Motor neuron (in vitro differentiated cells): Measurements from ENCODE around the gene GBE1. TPM values are rescaled to one million over a fixed set of nuclear protein-coding genes. Genes with fewer than 3 reads are reported as not detected.

Experiments used
- ATAC-seq, 8 experiments: fragments of 200-7000 bp; cut with Tn5 transposase; replicated peaks in 6 of 8; 2 replicates each; pipeline ENCODE4 v1.8.0; 2021; ENCODE audit warnings: mild to moderate bottlenecking in 8 of 8, moderate library complexity in 8 of 8
- H3K27ac ChIP-seq, 2 donors: fragments of 250-450 bp; sonication (Bioruptor Pico); 2 replicates each; pipeline ENCODE4 v1.9.0; 2021; ENCODE audit warnings: antibody characterized with exemption in 2 of 2, mild to moderate bottlenecking in 2 of 2, moderate library complexity in 1 of 2
- H3K4me1 ChIP-seq, 2 donors: fragments of 250-450 bp; sonication (Bioruptor Pico); replicated peaks in 1 of 2; 2 replicates each; pipeline ENCODE4 v1.6.1; 2021; ENCODE audit warnings: antibody characterized with exemption in 2 of 2, mild to moderate bottlenecking in 2 of 2, moderate library complexity in 1 of 2
- H3K4me3 ChIP-seq, 5 donors: fragments of 250-450 bp; sonication (Bioruptor Pico); 2 replicates each; pipeline ENCODE4 v1.9.0; 2021; ENCODE audit warnings: antibody characterized with exemption in 5 of 5, mild to moderate bottlenecking in 5 of 5, moderate library complexity in 4 of 5
- WGBS, 10 experiments: fragments of 450-650 bp; shearing (Covaris generic); methylation state at CpG; one replicate each; pipeline ENCODE4 v1.0.0; 2022; 5-methylcytosine and 5-hydroxymethylcytosine counted together
- in situ Hi-C, 9 experiments: fragments of 400-800 bp; cut with MboI; loops; one replicate each; pipeline ENCODE4 v1.15.0; 2021; ENCODE audit warnings: low sequenced_read_pairs in 9 of 9, low pct_unique_long_range_greater_than_20kb in 2 of 9; ENCODE audit not compliant: unreplicated experiment in 9 of 9
- total RNA-seq, 8 experiments: library from RNA; unstranded; fragments of 300-600 nt; gene quantifications; 2 replicates each; pipeline versions ENCODE4 v1.2.3 to v1.2.4, GENCODE V29; 2022

The GBE1 gene
- total RNA-seq, 8 experiments from 2014 or later: 17.9 to 47.9 (median 19.5) TPM

GRCh38 chr3:81744366-81744765 lies 17.1 kb downstream of the GBE1 start:
- in situ Hi-C loops: no loop called here
- Histone ChIP-seq H3K4me3 (no peak overlapping the region), H3K27ac (no peak overlapping the region), H3K4me1 (peaks cover 0 to 8% of the 10 kb centered on the region in 2 donors)
- peak in 2 of 8 experiments; percentile 34 to 40 for ATAC-seq

DNA sequence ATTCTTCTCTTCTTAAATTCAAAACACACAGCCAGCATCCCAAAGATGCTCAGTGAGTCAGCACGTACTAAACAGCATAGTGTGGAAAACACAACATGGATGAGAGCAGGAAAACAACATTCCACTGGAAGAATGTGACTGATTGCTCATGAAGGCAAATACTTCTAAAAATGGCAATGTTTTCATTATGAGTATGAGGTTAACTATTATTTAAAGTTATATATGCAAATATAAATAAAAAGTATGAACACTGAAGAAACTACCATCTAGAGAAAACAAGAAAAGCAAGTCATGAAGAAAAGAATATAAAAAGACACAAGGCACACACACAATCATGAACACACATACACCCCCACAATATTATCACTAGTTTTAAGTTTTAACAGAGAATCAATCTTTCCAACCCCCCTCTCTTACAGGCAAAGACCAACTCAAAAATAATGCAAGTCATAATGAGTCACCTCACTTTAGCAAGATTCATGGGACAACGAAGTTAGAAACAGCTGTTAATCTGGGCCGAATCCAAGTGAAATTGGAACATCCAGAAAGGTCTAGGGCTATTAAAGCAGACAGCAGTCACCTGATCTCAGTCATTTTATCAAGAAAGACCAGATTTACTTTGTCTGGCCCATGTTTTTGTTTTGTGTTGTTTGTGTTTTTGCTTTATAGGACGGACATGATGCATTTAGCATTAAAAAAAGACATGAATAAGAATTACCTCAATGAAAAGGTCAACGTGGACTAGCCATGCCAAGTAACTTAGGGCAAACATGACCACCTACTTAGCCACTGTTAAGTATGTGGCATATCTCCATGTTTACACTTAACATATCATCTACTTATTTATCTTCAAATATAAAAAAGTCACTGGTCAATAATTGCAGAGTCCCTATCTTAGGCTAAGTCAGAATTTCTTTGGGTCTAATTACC lies 18.1 kb downstream of the GBE1 start:
- WGBS, 10 experiments: 15 to 86% (median 59%) methylated on average over 1 to 5 of the region's 5 CpGs
- ATAC-seq: peak in 7 of 8 experiments; percentile 35 to 87 (median 57)
- in situ Hi-C loops: no loop called here
- Histone ChIP-seq H3K4me1 (peaks cover 0 to 8% of the 10 kb centered on the region in 2 donors), H3K4me3 (no peak overlapping the region), H3K27ac (no peak overlapping the region)

DNA sequence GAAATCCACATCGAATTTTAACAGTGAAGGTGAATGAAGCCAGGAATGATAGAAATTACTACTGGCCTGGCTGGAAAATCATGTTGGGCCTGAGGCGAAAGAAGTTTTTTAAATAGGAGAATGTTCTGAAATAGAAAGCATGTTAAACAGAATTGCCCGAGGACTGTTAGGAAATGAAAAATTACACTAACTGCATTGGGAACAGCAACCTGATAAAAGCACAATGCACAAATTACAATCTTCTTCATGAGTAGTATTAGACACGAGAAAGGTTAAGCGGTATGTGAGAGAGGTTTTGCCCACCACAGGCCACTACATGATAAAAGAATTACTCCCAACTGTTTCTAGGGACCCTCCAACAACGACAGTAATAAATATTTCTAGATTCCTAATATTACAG lies 18.9 kb downstream of the GBE1 start:
- in situ Hi-C loops: no loop called here
- Histone ChIP-seq H3K4me1 (peaks cover 0 to 8% of the 10 kb centered on the region in 2 donors), H3K27ac (no peak overlapping the region), H3K4me3 (no peak overlapping the region)
- 17 to 100% (median 73%) methylated on average over 1 to 6 of the region's 6 CpGs for WGBS, 10 experiments
- peak in 3 of 8 experiments; percentile 6 to 18 (median 15) for ATAC-seq

GRCh38 chr3:81741216-81741615 lies 20.2 kb downstream of the GBE1 start:
- Histone ChIP-seq H3K4me1 (peaks cover 0 to 8% of the 10 kb centered on the region in 2 donors), H3K4me3 (no peak overlapping the region), H3K27ac (no peak overlapping the region)
- in situ Hi-C loops: no loop called here
- ATAC-seq: no peak
- 0 to 100% (median 42%) methylated on average over 1 of the region's 1 CpG; no CpG with 5 or more reads in 2 of the 10 experiments for WGBS, 10 experiments

- no peak overlapping the region for H3K4me3 ChIP-seq
- 60 to 100% (median 89%) methylated on average over 1 of the region's 1 CpG; no CpG with 5 or more reads in 3 of the 10 experiments for WGBS, 10 experiments
Observed at GRCh38 chr3:81740731-81741130, 20.7 kb downstream of the GBE1 start.

GRCh38 chr3:81735334-81735733 lies 26.1 kb downstream of the GBE1 start:
- Histone ChIP-seq H3K27ac (no peak overlapping the region), H3K4me1 (no peaks in the 10 kb centered on the region), H3K4me3 (no peak overlapping the region)
- no peak for ATAC-seq
- in situ Hi-C loops: no loop called here
- 81 to 100% (median 98%) methylated on average over 2 to 5 of the region's 5 CpGs; no CpG with 5 or more reads in 4 of the 10 experiments for WGBS, 10 experiments

More at GRCh38 chr3:81740731-81741130, 20.7 kb downstream of the GBE1 start:
- in situ Hi-C loops: no loop called here
- ATAC-seq: no peak
- H3K27ac ChIP-seq: no peak overlapping the region
- peaks cover 0 to 8% of the 10 kb centered on the region in 2 donors for H3K4me1 ChIP-seq

GRCh38 chr3:81734742-81735141 lies 26.7 kb downstream of the GBE1 start:
- WGBS, 10 experiments: 88 to 100% (median 100%) methylated on average over 1 of the region's 1 CpG; no CpG with 5 or more reads in 6 of the 10 experiments
- ATAC-seq: no peak
- in situ Hi-C loops: no loop called here

DNA sequence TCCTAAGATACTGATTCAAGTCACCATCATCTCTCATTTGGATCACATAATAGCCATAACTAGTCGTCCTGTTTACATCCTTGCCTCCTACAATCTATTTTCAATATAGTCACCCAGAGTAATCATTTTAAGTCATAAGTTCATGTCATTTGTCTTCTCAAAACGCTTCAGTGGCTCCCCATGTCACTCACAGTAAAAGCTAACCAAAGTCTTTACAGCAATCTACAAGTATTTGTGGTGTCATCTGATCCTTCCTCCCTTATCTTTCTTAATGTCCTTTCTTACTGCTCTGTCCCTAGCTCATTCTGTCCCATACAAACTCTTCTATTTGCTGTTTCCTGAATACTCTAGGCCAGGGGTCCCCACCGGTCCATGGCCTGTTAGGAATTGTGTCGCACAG lies 28.8 kb downstream of the GBE1 start:
- no peak for ATAC-seq
- Histone ChIP-seq H3K4me1 (no peaks in the 10 kb centered on the region), H3K27ac (no peak overlapping the region), H3K4me3 (no peak overlapping the region)
- in situ Hi-C loops: no loop called here
- 44 to 93% (median 74%) methylated on average over 1 to 4 of the region's 4 CpGs for WGBS, 10 experiments

More at GRCh38 chr3:81734742-81735141, 26.7 kb downstream of the GBE1 start:
- H3K27ac ChIP-seq: no peak overlapping the region
- no peak overlapping the region for H3K4me3 ChIP-seq
- no peaks in the 10 kb centered on the region for H3K4me1 ChIP-seq

GRCh38 chr3:81728766-81729544 lies 32.5 kb downstream of the GBE1 start:
- peak in 2 of 8 experiments; percentile 24 to 25 for ATAC-seq
- no peaks in the 10 kb centered on the region for H3K4me1 ChIP-seq
- in situ Hi-C loops: no loop called here
- WGBS, 10 experiments: 13 to 100% (median 89%) methylated on average over 1 to 2 of the region's 2 CpGs; no CpG with 5 or more reads in 1 of the 10 experiments
- no peak overlapping the region for H3K4me3 ChIP-seq
- no peak overlapping the region for H3K27ac ChIP-seq

DNA sequence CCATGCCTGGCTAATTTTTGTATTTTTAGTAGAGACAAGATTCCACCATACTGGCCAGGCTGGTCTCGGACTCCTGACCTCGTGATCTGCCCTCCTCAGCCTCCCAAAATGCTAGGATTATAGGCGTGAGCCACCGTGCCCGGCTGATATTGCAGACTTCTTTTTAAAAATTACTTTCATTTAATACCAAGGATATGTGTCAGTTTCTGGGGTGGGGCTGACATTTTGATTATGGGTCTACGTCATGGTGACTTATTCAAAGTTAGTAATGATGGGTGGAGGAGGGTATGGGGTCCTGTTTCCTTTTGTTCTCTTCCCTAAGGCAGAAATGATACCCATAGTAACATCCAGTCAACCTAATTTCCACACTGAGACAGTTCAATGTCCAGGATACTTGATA lies 34.7 kb downstream of the GBE1 start:
- Histone ChIP-seq H3K4me3 (no peak overlapping the region), H3K27ac (no peak overlapping the region), H3K4me1 (no peaks in the 10 kb centered on the region)
- peak in 3 of 8 experiments; percentile 68 to 88 (median 84) for ATAC-seq
- 0 to 100% (median 100%) methylated on average over 1 to 6 of the region's 6 CpGs; no CpG with 5 or more reads in 1 of the 10 experiments for WGBS, 10 experiments
- in situ Hi-C loops: no loop called here

- Histone ChIP-seq H3K4me3 (no peak overlapping the region), H3K27ac (no peak overlapping the region), H3K4me1 (no peaks in the 10 kb centered on the region)
- in situ Hi-C loops: no loop called here
- no peak for ATAC-seq
- WGBS, 10 experiments: 83 to 95% (median 92%) methylated on average over 2 of the region's 2 CpGs; no CpG with 5 or more reads in 5 of the 10 experiments
Observed at GRCh38 chr3:81726132-81726531, 35.3 kb downstream of the GBE1 start.

DNA sequence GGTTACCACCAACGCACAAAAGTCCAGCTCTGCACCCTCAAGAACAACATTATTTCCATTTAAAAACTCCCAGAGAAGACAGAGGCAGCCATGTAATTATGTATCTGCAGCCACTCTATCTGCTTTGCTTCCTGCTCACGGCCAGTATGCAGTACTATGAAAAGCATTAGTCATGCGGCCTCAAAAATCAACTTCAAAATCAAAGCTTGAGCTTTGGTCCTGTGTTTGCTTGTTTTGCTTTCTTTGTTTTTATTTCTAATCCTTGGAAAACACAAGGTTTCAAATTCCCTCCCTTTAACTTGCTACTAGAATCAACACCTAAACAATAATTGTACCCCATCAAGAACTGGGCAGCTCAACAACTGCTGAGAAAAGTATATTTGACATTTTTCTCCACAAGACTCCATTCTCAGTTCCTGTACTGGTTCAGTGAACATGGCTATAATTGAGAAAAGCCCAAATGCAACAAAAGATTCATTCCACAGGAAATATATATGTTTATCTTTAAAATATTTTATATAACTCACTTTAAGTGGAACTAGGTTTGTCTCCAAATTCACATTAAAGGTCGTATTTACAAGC lies 37.6 kb downstream of the GBE1 start:
- peak in 5 of 8 experiments; percentile 31 to 60 (median 43) for ATAC-seq
- Histone ChIP-seq H3K27ac (no peak overlapping the region), H3K4me3 (no peak overlapping the region), H3K4me1 (no peaks in the 10 kb centered on the region)
- 19 to 76% (median 57%) methylated on average over 2 to 4 of the region's 4 CpGs for WGBS, 10 experiments
- in situ Hi-C loops: no loop called here

- no peak for ATAC-seq
- in situ Hi-C loops: no loop called here
- 100% methylated on average over 1 of the region's 1 CpG; no CpG with 5 or more reads in 5 of the 10 experiments for WGBS, 10 experiments
Observed at GRCh38 chr3:81718311-81718710, 43.1 kb downstream of the GBE1 start.

More at GRCh38 chr3:81718311-81718710, 43.1 kb downstream of the GBE1 start:
- Histone ChIP-seq H3K4me1 (no peaks in the 10 kb centered on the region), H3K27ac (no peak overlapping the region), H3K4me3 (no peak overlapping the region)
